GM21619 (cell line): ENCODE measurements around the gene UBE2L6.
A peak's percentile ranks its signal among the peaks of the same experiment; 100 is the strongest.

ENCODE experiments used
- ATAC-seq: cut with Tn5 transposase; IDR thresholded peaks from one replicate; pipeline ENCODE4 v1.9.1; 2021; ENCODE audit not compliant: unreplicated experiment

Gene UBE2L6

DNA sequence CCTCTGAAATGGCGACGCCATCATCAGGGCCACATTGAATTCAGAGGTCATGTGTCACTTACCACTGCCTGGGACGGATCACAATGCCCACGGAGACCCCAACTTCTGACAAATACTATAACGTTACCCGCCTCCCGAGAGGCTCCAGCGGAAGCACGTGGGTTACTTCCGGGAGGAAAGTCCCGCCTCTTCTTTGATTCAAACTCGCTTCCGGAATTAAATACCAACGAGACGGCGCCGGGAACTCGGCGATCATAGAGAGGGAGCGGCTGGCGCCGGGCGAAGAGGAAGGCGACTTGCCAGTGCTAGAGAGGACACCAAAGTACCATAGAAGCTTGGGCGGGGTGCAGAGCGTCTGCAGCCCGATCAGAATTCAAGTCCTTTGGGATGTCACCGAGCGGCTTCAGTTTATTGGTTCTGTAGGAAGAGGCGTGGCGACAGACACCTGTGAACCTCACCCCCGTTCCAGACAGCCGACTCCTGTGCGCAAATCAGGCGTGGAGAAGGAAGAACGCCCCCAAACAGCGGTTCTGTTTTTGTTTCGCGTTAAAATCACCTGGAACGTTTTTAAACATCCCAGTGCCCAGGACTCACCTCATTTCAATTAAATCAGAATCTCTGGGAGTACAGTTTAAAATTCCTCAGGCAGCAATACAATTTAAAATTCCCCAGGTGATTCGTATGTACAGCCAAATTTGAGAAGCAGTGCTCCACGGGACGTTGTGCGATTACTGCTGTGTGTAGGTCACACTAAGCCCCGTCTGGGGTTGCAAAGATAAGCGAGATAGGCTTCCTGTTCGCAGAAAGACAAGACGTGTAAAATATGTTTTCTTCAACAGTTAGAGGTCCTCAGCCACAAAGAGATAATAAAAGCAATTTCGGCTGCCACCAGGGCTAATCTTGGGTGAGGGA is 36.6 kb downstream of the UBE2L6 start, which contains the start of gene TIMM10:
Gene TIMM10, minus strand, starts transcription at position 159 of the 912 bp plus-strand sequence. CDS start 565 bp downstream, outside the sequence.
- ATAC-seq, result peak; percentile 99

DNA sequence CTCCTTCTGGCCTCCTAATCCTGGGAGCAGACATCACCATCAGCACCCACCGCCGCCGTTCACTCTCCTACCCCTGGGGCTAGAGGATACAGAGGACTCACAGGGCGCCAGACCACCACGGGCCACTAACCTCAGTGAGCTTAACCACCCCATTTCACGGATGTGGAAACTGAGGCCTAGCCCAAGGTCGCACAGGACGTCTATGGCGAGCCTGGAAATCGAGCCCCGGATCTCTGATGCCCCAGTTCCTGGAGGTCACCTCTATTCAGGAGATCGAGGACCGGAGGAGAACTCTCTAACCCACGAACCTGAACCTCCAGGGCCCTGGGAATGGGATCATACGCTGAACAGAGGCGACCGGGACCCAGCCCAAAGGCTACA is 37.3 kb downstream of the UBE2L6 start:
- ATAC-seq, result no peak

DNA sequence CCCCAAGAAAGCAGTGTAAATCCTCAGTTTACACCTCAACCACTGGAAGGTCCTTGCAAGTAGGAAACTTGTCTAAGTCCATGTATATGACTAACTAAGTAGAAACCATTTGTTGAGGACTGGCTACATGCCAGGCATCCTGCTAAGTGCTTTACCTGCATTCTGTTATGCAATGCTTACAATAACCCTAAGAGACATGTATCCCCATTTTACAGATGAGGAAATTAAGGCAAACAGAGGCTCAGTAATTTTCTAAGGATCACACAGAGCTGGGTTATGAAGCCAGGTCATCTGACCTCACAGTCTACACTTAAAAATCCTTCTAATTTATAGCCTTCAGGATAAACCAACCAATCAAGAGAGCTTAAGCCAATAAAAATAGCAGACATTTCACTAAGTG is 38.5 kb downstream of the UBE2L6 start:
- no peak for ATAC-seq

DNA sequence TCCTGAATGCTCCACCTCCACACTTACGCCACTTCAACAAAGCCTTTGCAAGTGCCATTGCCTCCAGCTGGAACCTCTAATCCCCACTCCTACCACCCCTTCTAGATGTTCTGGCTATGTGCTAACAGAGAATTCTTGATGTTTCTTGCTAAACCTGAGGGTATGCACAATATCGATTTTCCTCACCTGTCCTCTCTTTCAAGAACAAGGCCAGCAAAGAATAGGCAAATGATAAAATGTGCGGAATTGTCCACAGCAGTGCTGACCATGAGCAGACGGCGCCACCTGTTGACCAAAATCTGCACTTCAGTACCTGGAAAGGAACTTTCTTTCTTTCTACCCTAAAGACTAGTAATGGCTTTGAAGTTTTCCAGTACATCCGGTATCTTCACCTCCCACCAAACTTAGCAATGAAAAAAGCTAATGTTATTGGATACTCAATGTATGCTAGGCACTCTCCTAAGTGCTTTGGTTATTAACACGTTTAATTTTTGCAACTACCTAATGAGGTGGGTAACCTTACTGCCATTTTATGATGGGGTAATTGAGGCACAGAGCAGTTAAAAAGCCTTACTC is 40.3 kb downstream of the UBE2L6 start:
- ATAC-seq, result no peak

DNA sequence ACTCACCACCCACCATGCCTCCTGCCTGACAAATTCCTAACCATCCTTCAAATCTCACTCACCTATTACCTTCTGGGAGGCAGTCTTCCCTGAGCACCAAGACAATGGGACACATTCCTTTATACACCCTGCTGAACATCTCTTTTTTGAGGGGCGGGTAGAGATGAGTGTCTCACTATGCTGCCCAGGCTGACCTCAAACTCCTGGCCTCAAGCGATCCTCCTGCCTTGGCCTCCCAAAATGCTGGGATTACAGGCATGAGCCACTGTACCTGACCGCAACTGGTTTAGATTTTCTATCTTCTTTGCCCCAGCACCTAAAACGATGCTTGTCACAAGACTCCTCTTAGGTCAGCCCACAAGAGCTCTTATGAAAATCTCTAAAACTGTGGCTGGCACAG is 44.1 kb downstream of the UBE2L6 start:
- no peak for ATAC-seq

DNA sequence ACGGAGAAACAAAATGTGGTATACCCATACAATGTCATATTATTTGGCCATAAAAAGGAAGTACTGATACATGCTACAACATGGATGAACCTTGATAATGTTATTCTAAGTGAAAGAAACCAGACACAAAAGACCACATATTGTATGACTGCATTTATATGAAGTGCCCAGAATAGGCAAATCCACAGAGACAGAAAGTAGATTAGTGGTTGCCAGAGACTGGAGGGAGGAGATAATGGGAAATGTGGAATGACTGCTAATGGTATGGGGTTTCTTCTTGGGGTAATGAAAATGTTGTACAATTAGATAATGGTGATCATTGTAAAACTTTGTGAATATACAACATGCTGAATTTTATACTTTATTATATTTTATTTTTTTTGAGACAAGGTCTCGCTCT is 46.4 kb downstream of the UBE2L6 start:
- no peak for ATAC-seq

DNA sequence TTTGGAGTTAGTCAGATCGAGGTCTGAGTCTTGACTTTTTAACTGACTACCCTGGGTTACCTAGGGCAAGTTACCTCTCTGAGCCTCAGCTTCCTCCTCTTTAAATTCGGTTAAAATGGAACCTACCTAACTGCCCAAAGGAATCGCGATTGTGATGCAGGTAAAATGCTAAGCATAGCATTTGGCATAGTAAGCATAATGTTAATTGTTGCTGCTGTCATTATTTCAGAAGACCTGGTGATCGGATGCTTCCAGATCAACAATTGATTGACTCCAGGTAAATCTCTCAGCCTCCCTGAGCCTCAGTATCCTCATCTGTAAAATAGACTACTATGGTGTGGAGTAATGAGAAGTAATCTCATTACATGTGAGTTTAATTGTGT is 51.4 kb downstream of the UBE2L6 start:
- ATAC-seq, result no peak

DNA sequence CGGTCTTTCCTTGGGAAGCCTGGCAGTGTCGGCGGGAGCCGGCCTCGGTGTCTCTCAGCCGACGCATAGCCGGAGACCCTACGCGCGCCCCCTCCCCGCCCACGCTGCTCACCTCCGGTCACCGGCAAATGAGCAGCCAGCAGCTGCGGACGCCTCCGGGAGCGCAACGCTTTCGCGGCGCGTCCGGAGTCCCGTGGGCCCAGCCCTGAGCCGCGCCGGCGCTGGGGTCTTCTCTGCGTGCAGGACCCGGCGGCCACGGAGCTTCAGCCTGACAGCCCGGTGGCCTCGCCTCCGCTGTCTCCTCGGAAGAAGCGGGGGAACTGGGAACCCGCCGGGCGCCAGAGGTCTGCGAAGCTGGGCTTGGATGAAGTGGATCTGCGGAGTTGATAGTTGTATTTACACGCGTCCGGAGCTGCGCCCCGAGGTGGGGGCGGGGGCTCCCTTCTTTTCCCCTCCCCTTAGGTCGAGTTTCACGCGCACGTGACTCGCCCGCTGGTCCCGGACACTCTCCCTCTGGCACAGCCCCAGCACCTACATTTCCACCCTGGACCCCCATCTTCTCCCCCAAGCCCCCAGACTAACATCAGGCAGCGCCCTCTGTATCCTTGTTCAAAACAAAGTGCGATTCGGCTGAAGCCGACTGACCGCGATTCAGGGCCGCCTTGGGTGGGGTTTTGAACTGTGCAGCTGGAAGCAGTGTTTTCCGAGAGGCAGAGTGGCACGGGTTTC is 52.0 kb downstream of the UBE2L6 start, which contains the start of gene SLC43A1:
Gene SLC43A1, minus strand, starts transcription at position 371 of the 729 bp plus-strand sequence. CDS start 1,591 bp downstream, outside the sequence.
- peak; percentile 44 for ATAC-seq

DNA sequence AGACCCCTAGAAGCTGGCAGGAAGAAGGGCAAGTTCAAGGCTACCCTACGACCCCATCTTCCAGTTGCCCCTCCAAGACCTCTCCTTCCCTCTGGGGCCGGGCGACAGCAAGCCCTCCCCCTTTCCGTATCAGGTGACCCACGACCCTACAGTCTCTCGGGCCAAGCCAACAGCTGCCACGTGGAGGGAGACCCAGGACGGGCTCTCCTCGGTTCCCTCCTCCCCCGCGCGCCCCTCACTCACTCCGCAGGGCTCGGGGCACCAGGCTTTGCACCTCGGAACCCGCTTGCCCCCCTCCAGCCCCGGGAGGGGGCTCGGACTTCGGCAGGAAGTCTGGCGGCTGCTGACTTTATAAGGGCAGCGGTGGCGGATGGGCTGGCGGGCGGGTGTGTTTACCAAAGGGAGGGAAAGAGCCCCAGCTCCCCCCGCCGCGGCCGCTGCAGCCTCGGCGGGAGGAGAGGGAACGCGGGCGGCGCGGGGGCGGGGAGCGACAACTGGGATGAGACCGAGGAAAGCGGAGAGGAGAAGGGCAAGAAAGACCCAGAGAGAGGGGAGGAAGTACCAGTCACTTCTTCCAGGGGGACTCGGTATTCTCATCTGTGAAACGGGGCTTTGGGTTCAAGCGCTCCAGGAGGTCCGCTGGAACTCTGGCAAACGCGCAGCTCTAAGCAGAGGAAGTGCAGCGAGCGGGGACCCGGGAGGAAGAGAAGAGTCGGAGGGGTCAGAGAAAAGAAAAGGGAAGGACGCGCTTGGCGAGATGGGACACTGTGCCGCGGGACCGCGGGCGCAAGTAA is 52.7 kb downstream of the UBE2L6 start:
- peak; percentile 52 for ATAC-seq

DNA sequence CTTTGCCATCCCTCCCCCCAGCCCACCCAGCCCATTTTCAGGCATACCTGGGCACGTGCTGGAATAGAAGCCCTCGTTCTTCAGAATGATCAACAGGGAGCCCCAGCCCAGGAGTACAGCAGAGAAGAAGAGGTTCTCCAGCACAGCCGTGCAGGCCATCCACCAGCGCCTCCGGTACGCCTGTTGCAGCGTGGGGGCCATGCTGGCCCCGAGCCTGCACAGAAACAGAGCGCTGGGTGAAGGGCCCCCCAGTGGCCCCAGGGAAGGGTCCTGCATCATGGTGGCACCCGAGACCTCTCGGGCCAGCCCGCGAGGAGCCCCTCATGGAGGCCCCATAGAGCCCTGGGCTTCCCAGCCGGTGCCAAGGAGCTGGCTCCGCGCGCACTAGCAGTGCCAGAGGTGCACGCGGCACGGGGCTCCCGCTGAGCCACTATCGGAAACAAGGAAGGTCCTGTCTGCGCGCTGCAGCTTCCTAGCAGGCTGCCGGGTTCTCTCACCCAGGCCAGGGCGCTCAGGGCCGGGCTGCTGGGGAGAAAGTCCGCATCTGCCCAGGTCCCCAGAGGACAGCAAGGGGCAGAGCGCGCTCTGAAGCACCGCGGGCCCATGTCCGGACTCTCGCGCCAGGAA is 53.4 kb downstream of the UBE2L6 start:
- ATAC-seq, result peak; percentile 33

DNA sequence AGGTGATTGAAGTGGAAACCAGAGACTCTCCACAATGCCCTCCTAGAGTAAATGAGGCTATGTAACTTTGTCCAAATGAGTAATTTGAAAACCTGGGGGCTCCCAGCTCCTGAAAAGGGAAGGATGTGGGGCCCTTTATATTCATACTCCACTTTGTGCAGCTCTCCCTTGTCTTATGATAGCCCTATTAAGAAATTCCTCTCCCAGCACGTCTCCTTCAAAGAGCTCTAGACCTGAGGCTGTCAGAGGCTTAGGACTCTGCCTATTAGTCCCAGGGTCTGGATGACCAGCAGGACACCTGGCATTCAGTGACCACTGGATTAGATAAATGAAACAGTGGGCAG is 54.0 kb downstream of the UBE2L6 start:
- no peak for ATAC-seq

- no peak for ATAC-seq
Measured at GRCh38 chr11:57512646-57513451, 54.6 kb downstream of the UBE2L6 start.

DNA sequence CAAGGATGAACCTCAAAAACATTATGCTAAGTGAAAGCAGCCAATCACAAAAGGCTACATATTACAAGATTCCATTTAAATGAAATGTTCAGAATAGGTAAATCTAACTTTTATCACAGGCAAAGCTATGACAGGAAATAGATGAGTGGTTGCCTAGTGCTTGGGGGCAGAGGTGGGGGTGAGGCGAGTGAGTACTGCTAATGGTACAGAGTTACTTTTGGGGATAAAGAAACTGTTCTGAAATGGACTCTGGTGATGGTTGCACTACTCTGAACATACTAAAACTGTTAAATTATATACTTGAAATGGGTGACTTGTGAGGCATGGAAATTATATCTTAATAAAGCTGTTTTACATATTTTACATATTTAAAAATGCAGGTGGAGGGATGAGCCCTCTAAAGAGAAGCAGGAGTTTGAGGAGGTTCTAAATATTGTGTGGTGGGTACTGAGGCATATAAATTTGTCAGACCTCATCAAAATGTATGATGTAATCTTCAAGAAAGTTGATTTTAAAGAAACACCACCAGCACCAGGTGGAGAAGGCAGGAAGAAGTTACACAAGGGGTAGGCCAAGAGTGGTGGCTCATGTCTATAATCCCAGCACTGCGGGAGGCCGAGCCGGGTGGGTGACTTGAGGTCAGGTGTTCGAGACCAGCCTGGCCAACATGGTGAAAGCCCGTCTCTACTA is 55.6 kb downstream of the UBE2L6 start:
- no peak for ATAC-seq

- no peak for ATAC-seq
Measured at GRCh38 chr11:57508341-57509170, 58.9 kb downstream of the UBE2L6 start.

DNA sequence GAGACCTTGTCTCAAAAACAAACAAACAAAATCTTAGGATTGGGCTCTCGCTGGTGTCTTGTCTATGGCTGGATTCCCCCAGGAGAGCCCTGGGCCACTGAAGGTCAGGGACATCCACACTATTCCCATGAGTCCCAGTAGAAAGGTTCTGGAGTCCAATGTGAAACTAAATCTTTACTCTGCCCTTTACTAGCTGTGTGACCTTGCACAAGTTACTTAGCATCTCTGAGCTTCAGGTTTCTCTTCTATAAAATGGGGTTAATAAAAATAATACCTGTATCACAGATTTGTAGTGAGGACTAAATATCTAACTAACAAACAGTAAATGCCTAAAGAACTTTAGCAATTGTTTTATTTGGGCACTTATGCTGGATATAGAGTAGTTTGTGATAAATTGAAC is 61.0 kb downstream of the UBE2L6 start:
- ATAC-seq, result no peak

DNA sequence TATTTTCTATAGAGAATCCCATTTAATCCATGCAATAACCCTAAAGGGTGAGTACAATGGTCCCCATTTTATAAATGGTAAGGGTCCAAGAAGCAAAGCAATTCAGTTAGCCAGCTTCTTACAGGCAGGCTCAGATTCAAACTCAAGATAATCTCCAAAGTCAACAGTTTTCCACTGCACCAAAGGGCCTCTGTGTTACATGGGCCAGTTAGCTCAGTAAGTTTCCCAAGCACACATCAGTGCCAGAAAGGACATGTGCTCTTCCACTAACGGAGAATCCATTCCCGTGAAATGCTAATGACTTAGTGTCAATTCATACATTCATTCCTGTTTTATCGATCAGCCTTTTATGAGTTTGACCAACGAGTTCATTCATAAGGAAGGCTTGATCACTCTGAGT is 63.0 kb downstream of the UBE2L6 start:
- ATAC-seq, result no peak

DNA sequence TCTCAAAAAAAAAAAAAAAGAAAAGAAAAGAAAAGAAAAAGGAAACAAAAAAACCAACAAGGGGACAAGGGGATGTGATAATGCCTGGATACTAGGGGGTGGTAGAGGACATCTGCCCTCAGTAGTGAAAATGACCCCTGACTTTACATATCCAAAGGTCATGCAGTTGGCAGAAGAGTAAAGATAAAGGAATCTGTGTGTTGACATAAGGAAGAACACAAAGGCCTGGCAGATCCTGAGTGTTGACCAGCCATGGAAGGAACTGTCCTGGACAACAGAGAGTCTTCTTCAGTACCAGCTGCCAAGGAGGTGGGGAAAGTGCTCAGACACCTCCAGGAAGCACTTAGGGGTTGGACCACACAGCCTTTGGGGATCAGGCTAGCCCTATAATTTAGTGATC is 64.6 kb downstream of the UBE2L6 start:
- no peak for ATAC-seq

GRCh38 chr11:57502376-57502775 is 65.1 kb downstream of the UBE2L6 start:
- no peak for ATAC-seq
